Hepatocyte (in vitro differentiated cells): ENCODE data around the gene PHACTR1.

ENCODE experiments used
- EZH2 ChIP-seq: fragments of 200-600 bp; sonication (generic); IDR thresholded peaks from 2 replicates; pipeline ENCODE4 v1.6.1; 2016; ENCODE audit warnings: antibody characterized with exemption, mild to moderate bottlenecking, borderline replicate concordance
- EZH2phosphoT487 ChIP-seq: fragments of 200-600 bp; sonication (generic); IDR thresholded peaks from one replicate; pipeline ENCODE4 v1.6.1; 2018; ENCODE audit warnings: antibody characterized with exemption, mild to moderate bottlenecking, low read depth, moderate library complexity; ENCODE audit not compliant: unreplicated experiment, severe bottlenecking
- TF ChIP-seq, protein P1 (sequence below): fragments of 200-600 bp; sonication (generic); IDR thresholded peaks from 2 replicates; pipeline ENCODE4 v1.5.1; 2016; ENCODE audit warnings: antibody characterized with exemption, mild to moderate bottlenecking; ENCODE audit not compliant: poor library complexity

DNA sequence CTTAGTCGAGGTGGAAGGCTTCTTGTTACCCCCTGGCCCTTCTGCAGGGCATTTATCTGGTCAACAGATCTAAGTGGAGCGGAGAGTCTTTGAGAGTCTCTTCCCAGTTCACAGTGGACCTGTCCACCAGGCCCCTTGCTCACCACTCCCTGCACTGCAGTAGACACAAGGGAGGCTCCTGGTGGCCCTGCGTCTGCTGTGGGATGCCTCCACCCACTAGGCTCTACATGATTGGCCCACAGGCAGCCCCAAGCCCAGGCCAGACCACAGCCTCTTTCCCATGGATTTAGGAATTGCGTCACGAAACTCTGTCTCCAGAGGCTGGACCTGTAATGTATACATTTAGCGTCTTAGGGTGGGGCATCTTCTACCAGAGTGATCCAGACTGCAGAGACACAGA is 583.4 kb downstream of the PHACTR1 start:
- TF ChIP-seq, protein P1, sequence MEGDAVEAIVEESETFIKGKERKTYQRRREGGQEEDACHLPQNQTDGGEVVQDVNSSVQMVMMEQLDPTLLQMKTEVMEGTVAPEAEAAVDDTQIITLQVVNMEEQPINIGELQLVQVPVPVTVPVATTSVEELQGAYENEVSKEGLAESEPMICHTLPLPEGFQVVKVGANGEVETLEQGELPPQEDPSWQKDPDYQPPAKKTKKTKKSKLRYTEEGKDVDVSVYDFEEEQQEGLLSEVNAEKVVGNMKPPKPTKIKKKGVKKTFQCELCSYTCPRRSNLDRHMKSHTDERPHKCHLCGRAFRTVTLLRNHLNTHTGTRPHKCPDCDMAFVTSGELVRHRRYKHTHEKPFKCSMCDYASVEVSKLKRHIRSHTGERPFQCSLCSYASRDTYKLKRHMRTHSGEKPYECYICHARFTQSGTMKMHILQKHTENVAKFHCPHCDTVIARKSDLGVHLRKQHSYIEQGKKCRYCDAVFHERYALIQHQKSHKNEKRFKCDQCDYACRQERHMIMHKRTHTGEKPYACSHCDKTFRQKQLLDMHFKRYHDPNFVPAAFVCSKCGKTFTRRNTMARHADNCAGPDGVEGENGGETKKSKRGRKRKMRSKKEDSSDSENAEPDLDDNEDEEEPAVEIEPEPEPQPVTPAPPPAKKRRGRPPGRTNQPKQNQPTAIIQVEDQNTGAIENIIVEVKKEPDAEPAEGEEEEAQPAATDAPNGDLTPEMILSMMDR = no peak
- no peak for TF ChIP-seq EZH2
- no peak for TF ChIP-seq EZH2phosphoT487
